GM12875 (cell line): ENCODE measurements around the gene DAAM1.

Experiments
- H3K4me3 ChIP-seq: one replicate; pipeline ENCODE4 v1.5.1; 2011; ENCODE audit warnings: low read depth, low read length, control low read depth
- TF ChIP-seq, protein P1 (sequence below): IDR thresholded peaks from 2 replicates; pipeline ENCODE4 v1.5.1; 2011; ENCODE audit warnings: low read depth, mild to moderate bottlenecking, control low read depth, inconsistent platforms, low read length, moderate library complexity, borderline replicate concordance; ENCODE audit not compliant: insufficient read depth

DAAM1 gene

DNA sequence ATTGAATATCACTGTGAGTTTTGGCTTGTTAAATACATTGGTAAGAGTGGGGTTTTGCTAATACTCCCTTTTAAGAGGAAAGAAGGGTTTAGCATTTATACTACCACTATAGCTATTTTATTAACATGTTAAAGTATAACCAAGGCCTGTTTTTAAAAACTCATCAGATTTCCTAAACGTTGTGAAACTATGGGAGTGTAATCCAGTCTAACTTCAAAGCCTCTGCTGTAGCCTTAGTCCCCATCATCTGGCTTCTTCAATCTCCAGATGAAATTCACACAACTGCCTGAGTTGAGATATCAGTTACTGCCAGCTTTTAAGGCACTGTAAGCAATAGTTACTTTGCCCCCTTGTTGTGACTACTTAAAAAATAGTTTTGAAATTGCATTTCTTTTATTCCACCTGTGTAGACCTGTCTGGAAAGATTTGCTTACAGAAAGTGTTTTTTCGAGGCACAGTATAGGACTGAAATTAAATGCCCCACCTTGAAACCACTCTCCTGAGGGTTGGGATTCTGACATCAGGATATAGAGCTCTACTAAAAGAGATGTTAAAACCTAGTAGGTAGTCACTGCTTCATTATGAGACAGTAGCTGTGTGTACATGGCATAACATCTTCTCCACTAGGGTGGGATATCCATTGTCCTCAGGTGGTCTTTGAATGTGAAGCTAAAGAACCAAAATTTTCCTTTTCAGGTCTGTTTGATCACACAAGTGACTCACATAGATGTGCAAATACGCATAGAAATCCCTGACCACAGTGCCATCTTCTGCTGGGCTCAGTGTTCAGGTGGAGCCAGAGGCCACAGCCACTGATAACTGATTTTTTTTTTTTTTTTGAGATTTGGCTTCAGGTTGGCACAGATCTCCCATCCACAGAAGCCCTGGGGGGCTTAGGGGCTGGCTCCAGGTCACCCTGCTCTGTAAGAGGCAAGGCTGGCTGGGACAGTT, 125.5 kb downstream of the DAAM1 start:
- TF ChIP-seq, protein P1, sequence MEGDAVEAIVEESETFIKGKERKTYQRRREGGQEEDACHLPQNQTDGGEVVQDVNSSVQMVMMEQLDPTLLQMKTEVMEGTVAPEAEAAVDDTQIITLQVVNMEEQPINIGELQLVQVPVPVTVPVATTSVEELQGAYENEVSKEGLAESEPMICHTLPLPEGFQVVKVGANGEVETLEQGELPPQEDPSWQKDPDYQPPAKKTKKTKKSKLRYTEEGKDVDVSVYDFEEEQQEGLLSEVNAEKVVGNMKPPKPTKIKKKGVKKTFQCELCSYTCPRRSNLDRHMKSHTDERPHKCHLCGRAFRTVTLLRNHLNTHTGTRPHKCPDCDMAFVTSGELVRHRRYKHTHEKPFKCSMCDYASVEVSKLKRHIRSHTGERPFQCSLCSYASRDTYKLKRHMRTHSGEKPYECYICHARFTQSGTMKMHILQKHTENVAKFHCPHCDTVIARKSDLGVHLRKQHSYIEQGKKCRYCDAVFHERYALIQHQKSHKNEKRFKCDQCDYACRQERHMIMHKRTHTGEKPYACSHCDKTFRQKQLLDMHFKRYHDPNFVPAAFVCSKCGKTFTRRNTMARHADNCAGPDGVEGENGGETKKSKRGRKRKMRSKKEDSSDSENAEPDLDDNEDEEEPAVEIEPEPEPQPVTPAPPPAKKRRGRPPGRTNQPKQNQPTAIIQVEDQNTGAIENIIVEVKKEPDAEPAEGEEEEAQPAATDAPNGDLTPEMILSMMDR, result no peak
- no peak overlapping the region for H3K4me3 ChIP-seq

DNA sequence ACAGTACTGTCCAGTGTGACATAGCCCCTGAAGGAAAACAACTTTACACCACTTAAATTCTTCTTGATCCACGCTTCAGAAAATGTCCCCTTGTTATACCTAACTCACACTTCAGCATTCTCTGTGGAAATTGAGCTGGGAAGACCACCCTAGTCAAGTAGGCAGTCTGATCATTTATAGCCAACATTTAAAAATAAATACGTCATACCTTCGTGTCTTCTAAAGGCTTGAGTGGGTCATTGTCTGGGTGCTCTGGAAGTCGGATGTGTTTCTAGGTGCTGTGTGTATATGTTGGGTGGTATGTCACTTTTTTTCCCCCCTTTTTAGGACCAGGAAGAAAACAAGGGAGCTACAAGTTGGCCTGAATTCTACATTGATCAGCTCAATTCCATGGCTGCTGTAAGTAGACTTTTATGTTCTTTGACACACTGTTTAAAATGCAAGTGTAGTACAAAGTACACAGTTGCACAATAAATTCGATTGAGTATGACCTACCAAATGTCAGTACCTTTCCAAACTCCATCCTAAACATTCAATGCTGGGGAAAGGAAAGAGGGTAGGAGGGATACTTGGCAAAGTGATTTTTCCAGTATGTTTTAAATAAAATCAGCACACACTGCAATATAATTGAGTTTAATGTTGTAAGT, 126.6 kb downstream of the DAAM1 start:
- no peak overlapping the region for H3K4me3 ChIP-seq
- TF ChIP-seq, protein P1, result no peak

DNA sequence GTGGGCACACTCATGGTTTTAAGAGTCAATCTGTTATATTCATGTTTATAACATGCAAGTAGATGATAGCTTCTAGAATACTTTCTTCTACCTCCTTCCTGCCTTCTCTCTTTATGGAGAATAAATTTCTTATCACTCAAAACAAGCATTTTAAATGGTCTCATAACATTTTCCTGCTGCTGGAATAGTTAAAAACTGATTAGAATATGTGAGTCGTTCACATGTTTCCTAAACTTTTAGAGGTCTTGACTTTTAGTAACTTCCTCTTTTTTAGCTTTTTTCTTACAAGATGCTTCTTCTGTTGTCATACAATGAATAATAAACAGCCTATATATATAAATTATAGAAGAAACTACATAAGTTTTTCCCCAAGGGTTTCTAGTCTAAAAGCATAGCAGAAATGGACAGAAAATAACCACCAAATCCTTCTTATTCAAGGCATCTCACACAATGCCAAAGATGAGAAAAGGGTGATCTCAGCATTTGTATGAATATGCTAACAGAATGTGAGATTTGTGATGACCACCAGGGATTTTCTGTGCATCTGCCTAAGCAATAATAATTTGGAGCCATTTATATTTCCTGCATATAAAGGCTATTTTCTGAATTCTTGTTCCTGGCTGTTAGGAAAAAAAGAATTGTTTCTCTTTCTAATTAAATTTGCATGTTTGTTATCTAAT, 127.8 kb downstream of the DAAM1 start:
- no peak overlapping the region for H3K4me3 ChIP-seq
- TF ChIP-seq, protein P1, result no peak

DNA sequence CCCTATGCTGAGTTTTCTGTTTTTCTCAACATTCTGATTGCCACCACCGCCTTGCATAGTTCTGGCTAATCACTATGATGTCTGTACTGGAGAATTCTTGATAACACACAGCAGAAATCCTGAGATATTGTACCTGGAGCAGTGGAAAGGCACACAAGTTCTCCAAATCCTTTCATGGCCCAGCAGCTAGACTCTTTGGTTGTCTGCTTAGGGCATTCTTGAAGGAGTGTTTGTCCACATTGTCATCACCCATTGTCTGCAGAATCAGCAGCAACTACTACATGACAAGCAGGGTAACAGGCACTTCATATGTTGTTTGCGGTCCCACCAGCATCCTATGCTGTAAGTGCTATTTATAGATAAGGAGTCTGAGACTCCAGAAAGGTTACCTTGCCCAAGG, 128.9 kb downstream of the DAAM1 start:
- H3K4me3 ChIP-seq, result no peak overlapping the region
- TF ChIP-seq, protein P1, result no peak

DNA sequence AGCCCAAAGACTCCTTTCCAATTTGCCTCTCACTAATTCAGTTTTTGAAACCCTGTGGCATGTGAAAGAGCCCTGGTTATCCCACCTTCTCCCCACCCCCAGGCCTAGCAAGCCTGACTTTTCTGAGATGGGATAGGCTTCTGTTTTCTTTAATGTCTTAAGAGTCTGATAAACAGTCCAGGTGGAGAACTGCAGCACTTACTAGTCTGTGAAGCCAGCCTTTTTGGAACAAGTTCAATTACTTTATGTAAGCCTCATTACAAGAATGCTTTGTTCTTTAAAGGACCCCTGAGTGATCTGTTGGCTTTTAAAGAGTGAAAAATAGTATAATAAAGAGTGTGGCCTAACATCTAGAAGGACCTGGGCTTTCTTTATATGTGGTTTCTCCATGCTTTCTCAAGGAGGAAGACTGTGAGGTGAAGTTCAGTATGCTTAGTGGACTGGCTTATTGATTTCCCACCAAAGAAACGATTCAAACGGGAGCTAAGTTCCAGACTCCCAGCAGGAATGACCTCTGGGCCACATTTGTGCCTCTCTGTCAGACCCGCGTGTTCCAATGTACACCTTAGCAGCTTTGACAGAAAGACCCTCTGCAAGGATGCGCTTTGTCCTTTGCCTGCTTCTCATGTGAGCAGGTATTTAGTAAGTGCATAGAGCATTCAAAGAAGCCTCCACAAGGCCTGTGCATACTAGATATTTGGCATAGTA, 129.5 kb downstream of the DAAM1 start:
- H3K4me3 ChIP-seq, result no peak overlapping the region
- TF ChIP-seq, protein P1, result no peak

DNA sequence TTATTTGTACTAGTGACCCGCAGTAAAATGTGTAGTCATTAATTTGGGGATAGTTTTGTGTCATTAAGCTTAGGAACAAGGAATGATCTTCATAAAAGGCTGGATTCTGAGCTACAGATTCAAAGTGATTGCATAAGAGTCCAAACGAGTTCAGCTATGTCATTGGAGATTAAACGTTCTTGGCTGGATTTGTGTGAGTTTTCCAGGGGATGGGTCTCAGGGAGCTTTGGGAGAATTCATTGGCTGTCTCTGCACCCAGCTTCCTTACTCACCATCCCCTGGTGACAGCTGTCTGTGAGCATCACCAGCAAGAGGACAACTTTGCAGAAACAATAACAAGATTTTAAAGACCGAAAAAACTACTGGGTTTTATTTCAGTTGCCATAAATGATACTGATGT, 130.4 kb downstream of the DAAM1 start:
- no peak overlapping the region for H3K4me3 ChIP-seq
- TF ChIP-seq, protein P1, result no peak
